GM18520 (cell line): Measurements from ENCODE around the gene PLA2G6.
"Not testable (repeated sequence)": the region's sequence is repeated elsewhere in the genome, so short reads cannot be mapped to it uniquely, and the experiment has no call there.

Experiments used
- ATAC-seq: cut with Tn5 transposase; IDR thresholded peaks from one replicate; pipeline ENCODE4 v1.9.1; 2021; ENCODE audit not compliant: unreplicated experiment

The PLA2G6 gene

GRCh38 chr22:38191731-38192474, 10.3 kb upstream of the PLA2G6 start:
- no peak for ATAC-seq

GRCh38 chr22:38191055-38191454, 9.4 kb upstream of the PLA2G6 start:
- no peak for ATAC-seq

DNA sequence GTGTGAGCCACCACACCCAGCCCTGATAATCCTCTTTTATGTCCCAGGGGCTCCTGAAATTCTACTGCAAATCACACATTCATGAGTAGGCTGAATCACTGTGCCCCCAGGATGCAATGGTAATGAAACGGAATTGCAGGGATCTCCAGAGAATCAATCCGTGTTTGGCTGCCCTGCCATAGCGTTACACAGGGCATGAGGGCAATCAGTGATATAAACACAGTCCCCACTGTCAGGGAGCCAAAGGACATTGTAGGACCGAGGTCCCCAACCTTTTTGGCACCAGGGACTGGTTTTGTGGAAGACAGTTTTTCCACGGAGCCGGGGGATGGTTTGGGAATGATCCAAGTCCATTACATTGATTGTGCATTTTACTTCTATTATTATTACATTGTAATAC, 9.0 kb upstream of the PLA2G6 start:
- no peak for ATAC-seq

- ATAC-seq = no peak
These were observed 7.5 kb upstream of the PLA2G6 start for GRCh38 chr22:38189104-38189503.

GRCh38 chr22:38187413-38188212, 6.0 kb upstream of the PLA2G6 start:
- ATAC-seq = no peak

DNA sequence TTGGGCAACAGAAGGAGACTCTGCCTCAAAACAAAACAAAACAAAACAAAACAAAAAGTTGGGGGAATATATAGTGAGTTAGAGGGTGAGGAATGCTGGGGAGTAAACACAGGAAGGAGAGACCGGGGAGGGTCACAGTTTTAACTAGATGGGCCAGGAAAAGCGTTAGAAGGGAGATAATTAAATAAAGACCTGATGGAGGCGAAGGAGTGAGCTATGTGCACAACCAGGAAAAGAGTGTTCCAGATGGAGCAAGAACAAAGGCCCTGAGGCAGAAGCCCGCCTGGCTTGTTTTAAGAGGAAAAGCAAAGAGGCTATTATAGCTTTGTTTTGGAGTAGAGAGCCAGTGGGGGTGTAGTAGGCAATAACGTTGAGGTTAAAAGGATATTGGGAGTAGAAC, 4.8 kb upstream of the PLA2G6 start:
- no peak for ATAC-seq

DNA sequence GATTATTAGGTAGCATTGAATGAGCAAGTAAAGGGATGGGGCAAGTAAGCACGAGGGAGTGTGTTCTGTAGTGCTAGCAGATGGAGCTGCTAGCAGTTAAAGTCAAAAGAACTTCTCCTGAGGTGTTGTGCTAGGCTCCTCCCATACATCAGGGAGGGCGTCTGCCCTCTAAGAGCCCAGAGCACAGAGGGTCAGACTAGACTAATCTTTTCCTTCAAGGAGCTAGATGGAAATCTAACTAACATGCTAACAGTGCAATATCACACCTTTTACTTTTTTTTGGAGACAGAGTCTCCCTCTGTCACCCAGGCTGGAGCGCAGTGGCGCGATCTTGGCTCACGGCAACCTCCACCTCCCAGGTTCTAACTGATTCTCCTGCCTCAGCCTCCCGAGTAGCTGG, 3.2 kb upstream of the PLA2G6 start:
- ATAC-seq = no peak

DNA sequence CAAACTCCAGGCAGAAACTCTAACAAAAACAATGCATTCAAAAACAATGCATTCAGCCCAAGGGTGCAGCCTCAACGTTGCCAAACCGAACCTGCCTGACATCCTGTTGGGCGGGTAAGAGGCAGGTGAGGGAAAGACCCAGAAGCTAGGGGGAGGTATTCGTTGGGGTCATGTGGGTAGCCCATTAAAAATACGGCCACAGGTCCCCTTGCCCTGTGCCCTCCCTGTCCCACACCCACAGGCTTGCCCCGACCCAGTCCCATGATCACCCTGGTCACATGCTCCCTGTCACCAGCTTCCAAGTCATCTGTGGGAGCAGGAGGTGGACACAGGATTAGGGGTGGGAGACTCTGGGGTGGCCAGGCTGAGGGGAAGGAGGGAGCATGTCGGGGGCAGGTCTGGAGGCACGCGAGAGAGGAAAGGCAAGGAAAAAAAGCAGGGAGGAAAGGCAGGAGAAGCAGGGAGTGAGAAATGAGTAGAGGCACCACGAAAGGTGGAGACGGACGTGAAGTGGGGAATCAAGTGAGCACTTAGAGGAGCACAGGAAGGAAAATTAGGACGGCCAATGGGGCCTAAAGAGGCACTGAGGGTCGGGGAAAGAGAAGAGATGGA, 683 bp downstream of the PLA2G6 start:
- ATAC-seq = no peak

GRCh38 chr22:38178605-38178937, 3.1 kb downstream of the PLA2G6 start:
- not testable (repeated sequence) for ATAC-seq

DNA sequence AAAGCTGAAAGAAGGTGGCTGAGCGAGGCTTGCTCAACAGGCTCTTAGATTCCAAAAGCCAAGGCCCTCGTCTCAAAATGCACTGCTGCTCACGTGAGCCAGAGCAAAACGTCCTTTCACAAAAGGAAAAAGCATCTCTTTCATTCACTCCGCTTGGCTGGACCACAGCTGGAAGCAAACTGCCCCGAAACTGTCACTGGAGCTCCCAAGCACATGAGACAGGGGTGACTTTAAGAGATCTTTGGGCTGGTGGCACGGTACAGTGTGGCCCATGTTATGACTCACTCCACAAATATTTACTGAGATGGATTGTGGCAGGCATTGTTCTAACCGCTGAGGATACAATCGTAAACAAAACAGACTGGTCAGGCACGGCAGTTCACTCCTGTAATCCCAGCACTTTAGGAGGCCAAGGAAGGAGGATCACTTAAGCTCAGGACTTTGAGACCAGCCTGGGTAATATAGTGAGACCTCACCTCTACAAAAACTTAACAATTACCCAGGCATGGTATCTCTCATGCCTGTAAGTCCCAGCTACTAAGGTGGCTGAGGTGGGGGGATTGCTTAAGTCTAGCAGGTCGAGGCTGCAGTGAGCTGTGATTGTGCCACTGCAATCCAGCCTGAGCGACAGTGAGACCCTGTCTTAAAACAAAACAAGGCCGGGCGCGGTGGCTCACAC, 3.6 kb downstream of the PLA2G6 start:
- ATAC-seq = no peak

GRCh38 chr22:38177571-38177925, 4.1 kb downstream of the PLA2G6 start:
- not testable (repeated sequence) for ATAC-seq

- no peak for ATAC-seq
These were observed 4.6 kb downstream of the PLA2G6 start for GRCh38 chr22:38177044-38177443.

DNA sequence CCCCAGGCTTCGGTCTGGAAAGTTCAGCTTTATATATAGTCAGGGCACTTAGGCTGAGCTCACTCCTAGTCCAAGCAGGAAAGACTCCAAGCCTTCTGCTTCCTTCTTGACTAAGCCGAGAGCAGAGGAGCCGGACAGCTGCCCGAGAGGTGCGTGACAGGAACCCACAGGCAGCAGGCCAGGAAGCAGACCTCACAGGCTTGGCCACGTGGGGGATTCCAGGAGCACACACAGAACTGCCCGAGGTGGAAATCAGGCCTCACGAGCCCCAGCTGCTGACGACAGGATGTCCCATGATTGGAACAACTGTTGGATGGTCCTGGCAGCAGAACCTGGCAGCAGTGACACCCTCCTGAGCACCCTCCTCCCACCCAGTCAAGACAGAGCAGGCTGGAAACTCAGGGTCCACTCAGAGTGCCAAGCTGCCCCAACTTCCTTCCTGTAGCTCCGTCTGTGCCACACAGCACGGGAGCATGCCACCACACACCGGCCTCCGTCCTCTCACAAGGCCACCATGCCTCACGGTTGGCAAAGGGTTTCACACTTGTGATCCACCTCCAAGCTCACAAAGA, 5.4 kb downstream of the PLA2G6 start:
- ATAC-seq = no peak

- ATAC-seq = no peak
These were observed 6.2 kb downstream of the PLA2G6 start for GRCh38 chr22:38175206-38176118.

DNA sequence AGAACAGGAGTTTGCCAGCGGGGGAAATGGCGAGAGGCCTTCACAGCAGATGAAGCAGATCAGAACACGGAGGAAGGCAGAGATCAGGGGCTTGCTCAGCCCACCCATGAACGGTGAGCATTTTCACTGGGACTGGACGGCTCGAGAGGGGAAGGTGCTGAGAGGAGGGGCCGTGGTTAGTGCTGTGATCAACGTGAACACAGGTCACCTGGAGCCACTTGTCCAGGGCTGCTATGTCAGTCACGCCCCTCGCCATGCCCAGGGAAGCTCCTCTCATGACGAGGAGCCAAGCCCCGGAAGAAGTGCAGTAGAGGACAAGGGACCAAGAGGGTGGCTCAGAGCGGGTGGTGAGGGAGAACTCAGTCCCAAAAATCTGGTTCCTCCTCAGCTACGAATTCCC, 7.0 kb downstream of the PLA2G6 start:
- ATAC-seq = no peak

- no peak for ATAC-seq
These were observed 8.1 kb downstream of the PLA2G6 start for GRCh38 chr22:38173641-38173906.

DNA sequence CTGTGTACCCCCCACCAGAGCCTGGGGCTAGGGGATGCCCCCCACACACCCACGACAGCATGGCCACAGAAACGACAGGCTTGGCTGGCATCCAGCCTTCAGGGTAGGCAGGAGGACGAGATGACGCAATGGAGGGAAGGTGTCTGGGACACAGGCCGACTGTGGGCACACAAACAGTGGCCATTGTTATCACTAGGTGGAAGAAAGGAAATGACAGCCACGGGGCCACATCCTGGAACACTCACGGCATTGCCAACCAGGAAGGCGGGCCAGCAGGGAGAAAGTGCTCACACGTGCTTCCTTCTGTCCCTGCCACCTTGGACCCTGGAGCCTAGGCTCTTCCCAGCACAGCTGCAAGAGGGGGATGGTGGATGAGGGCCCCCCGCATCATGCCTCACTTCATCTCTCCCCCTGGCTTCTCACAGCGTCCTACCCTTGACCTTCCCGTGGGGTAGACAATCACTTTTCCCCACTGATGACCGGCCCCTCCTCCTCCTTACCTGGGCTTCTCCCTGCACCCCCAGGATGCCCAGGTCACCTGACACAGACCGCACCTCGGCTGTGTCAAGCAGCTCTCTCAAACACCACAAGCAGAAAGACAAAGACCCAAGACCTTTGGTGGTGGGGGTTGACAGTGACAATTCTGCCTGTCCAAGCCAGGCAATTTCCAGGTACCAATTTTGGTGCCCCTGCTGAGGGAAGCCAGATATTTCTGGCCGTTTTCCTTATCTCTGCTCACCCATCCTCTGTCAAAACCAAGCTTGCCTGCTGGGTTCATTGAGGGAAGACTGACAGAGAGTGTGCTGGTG, 8.6 kb downstream of the PLA2G6 start:
- ATAC-seq = no peak

GRCh38 chr22:38171927-38172831, 9.5 kb downstream of the PLA2G6 start:
- no peak for ATAC-seq

GRCh38 chr22:38170469-38170868, 11.2 kb downstream of the PLA2G6 start:
- no peak for ATAC-seq
